Loucy (cell line): ENCODE data around the gene NTHL1.

Experiments used
- EZH2phosphoT487 ChIP-seq: fragments of 200-600 bp; IDR thresholded peaks from 2 replicates; pipeline ENCODE4 v1.6.1; 2018; ENCODE audit warnings: antibody characterized with exemption, mild to moderate bottlenecking, moderate library complexity, borderline replicate concordance
- TF ChIP-seq, protein P1 (sequence below): fragments of 200-600 bp; sonication (generic); conservative IDR thresholded peaks from 2 replicates; pipeline ENCODE4 v1.5.1; 2014; ENCODE audit warnings: mild to moderate bottlenecking, antibody characterized with exemption, low read length

DNA sequence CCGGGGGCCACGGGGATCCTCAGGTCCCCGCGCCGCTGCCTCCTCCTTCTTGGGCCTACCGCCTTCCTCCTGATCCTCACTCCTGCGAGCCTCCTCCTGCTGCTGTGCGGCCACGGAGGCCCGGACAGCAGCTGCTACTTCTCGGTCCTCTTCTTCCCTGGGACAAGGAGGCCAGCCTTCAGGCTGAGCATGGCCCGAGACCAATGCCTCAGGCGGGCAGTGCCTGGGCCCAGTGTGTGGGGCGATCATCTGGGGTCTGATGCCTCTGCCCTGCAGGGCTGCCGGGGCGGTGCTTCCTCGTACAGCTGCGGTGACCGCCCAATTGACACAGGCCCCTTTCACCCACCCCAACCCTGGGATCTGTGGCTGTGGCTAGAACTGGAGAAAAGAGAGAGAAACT, 46.6 kb downstream of the NTHL1 start:
- TF ChIP-seq, protein P1, sequence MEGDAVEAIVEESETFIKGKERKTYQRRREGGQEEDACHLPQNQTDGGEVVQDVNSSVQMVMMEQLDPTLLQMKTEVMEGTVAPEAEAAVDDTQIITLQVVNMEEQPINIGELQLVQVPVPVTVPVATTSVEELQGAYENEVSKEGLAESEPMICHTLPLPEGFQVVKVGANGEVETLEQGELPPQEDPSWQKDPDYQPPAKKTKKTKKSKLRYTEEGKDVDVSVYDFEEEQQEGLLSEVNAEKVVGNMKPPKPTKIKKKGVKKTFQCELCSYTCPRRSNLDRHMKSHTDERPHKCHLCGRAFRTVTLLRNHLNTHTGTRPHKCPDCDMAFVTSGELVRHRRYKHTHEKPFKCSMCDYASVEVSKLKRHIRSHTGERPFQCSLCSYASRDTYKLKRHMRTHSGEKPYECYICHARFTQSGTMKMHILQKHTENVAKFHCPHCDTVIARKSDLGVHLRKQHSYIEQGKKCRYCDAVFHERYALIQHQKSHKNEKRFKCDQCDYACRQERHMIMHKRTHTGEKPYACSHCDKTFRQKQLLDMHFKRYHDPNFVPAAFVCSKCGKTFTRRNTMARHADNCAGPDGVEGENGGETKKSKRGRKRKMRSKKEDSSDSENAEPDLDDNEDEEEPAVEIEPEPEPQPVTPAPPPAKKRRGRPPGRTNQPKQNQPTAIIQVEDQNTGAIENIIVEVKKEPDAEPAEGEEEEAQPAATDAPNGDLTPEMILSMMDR, result no peak
- no peak for TF ChIP-seq EZH2phosphoT487
